ENCODE measurements around the gene CDRT4.

DNA sequence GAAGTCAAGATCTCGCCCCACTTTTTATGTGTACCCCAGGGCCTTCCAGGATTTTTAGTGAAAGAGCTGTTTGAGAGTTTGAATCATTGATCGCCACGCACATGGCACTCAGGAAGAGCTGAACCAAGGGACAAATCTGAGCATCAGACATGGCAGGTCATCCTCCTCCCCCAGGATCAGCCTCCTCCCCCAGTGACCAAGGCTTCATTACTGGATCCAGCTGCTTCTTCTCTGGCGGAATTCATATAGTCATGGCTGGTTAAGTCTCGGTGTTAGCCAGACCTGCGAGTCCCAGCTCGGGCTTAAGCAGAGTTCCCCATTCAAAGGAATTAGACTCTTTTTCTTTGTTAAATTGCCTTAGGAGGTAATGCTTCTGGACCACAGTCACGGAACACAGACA lies 32.5 kb downstream of the CDRT4 start:
- no peak for TF ChIP-seq POLR2A (IDR thresholded peaks at IDR 0.05; ENCODE audit: low read depth, low read length)
- no peak for TF ChIP-seq POLR2AphosphoS5 (IDR thresholded peaks at IDR 0.05; ENCODE audit: low read depth, low read length)
- no peak for TF ChIP-seq SPI1 (IDR thresholded peaks at IDR 0.05; ENCODE audit: low read depth, low read length)
- TF ChIP-seq POU2F2 (IDR thresholded peaks at IDR 0.05; ENCODE audit: low read depth, low read length), result no peak
- no peak for TF ChIP-seq TAF1 (IDR thresholded peaks at IDR 0.05; ENCODE audit: low read depth, low read length)

All from GM12891 (cell line).